ENCODE data around the gene APOL1.

The APOL1 gene

GRCh38 chr22:36308880-36309279 is 55.9 kb downstream of the APOL1 start:
- DNase-seq (ENCODE audit: low read depth): no peak

- DNase-seq (ENCODE audit: low read depth): no peak
Measured at GRCh38 chr22:36311386-36312085, 58.6 kb downstream of the APOL1 start.

- DNase-seq (ENCODE audit: low read depth): no peak
Measured at GRCh38 chr22:36315325-36315724, 62.4 kb downstream of the APOL1 start.

GRCh38 chr22:36316419-36316818 is 63.5 kb downstream of the APOL1 start:
- no peak for DNase-seq (ENCODE audit: low read depth)

Measured in HS-27A (cell line).